Ascending aorta (tissue), 2 donors: ENCODE results near the gene SYT9. TPM values are rescaled to one million over a fixed set of nuclear protein-coding genes. Genes with fewer than 3 reads are reported as not detected.

ENCODE experiments used
- DNase-seq, 2 donors: peaks; one replicate each; pipeline ENCODE4 v3.0.0-alpha.2; 2019; ENCODE audit warnings: low spot score in 2 of 2
- H3K27ac ChIP-seq, 2 donors: fragments of 200-600 bp; sonication (generic); one replicate each; pipeline ENCODE4 v1.5.1; 2016 to 2017; ENCODE audit warnings: mild to moderate bottlenecking in 1 of 2
- H3K27me3 ChIP-seq: fragments of 200-600 bp; sonication (generic); one replicate; pipeline ENCODE4 v1.5.1; 2017
- H3K36me3 ChIP-seq, 2 donors: fragments of 200-600 bp; sonication (generic); one replicate each; pipeline ENCODE4 v1.5.1; 2016
- H3K4me1 ChIP-seq, 2 donors: fragments of 200-600 bp; sonication (generic); one replicate each; pipeline ENCODE4 v1.5.1; 2016 to 2017; ENCODE audit warnings: mild to moderate bottlenecking in 1 of 2
- H3K4me3 ChIP-seq, 2 donors: fragments of 200-600 bp; sonication (generic); one replicate each; pipeline ENCODE4 v1.5.1; 2016 to 2017; ENCODE audit warnings: mild to moderate bottlenecking in 1 of 2
- H3K9me3 ChIP-seq, 2 donors: fragments of 200-600 bp; sonication (generic); one replicate each; pipeline ENCODE4 v1.5.1; 2016
- CTCF ChIP-seq, 3 experiments: fragments of 200-600 bp in 2 of 3; fragments of 450-650 bp in 1 of 3; sonication (generic) in 2 of 3; IDR thresholded peaks; one replicate each; pipeline ENCODE4 v1.5.1; 2016 to 2019; ENCODE audit warnings: antibody characterized with exemption in 3 of 3, mild to moderate bottlenecking in 1 of 3, moderate library complexity in 1 of 3
- intact Hi-C: fragments of 100-400 bp; cut with DNase I; formaldehyde crosslinking; loops from one replicate; pipeline ENCODE4 v1.15.1; 2023
- total RNA-seq: library from RNA; depleted of rRNA; stranded (reverse); fragments of >200 nt; gene quantifications from one replicate; pipeline ENCODE4 v1.1.0, GENCODE V29; 2016

Gene SYT9
- total RNA-seq, 1 donor from 2014 or later, result 3.1 TPM

- no peak for TF ChIP-seq CTCF (IDR thresholded peaks at IDR 0.05)
- H3K9me3 ChIP-seq, result no peaks in the 10 kb centered on the region
- no peak overlapping the region for H3K27ac ChIP-seq
- H3K4me3 ChIP-seq, result no peak overlapping the region
- H3K36me3 ChIP-seq, result no peaks in the 10 kb centered on the region
- H3K4me1 ChIP-seq, result no peaks in the 10 kb centered on the region
- no peak for DNase-seq
- intact Hi-C loops, result no loop called here
- no peaks in the 10 kb centered on the region for H3K27me3 ChIP-seq
Measured at GRCh38 chr11:7423946-7424345, 172.2 kb downstream of the SYT9 start.

- Histone ChIP-seq H3K9me3 (no peaks in the 10 kb centered on the region), H3K27me3 (no peaks in the 10 kb centered on the region), H3K36me3 (no peaks in the 10 kb centered on the region), H3K4me1 (no peaks in the 10 kb centered on the region), H3K4me3 (no peak overlapping the region), H3K27ac (no peak overlapping the region)
- DNase-seq, result no peak
- TF ChIP-seq CTCF (IDR thresholded peaks at IDR 0.05), result no peak
- intact Hi-C loops, result no loop called here
Measured at GRCh38 chr11:7427733-7428132, 176.0 kb downstream of the SYT9 start.

GRCh38 chr11:7428196-7428595, 176.5 kb downstream of the SYT9 start:
- no peaks in the 10 kb centered on the region for H3K27me3 ChIP-seq
- H3K9me3 ChIP-seq, result no peaks in the 10 kb centered on the region
- DNase-seq, result no peak
- H3K36me3 ChIP-seq, result no peaks in the 10 kb centered on the region
- intact Hi-C loops, result no loop called here
- TF ChIP-seq CTCF (IDR thresholded peaks at IDR 0.05), result no peak
- H3K4me3 ChIP-seq, result no peak overlapping the region
- H3K27ac ChIP-seq, result no peak overlapping the region
- H3K4me1 ChIP-seq, result no peaks in the 10 kb centered on the region

- H3K4me3 ChIP-seq, result no peak overlapping the region
- H3K36me3 ChIP-seq, result no peaks in the 10 kb centered on the region
- intact Hi-C loops, result no loop called here
- H3K27ac ChIP-seq, result no peak overlapping the region
- no peak for TF ChIP-seq CTCF (IDR thresholded peaks at IDR 0.05)
- DNase-seq, result no peak
- H3K4me1 ChIP-seq, result no peaks in the 10 kb centered on the region
- no peaks in the 10 kb centered on the region for H3K9me3 ChIP-seq
- H3K27me3 ChIP-seq, result no peaks in the 10 kb centered on the region
Measured at GRCh38 chr11:7430496-7430895, 178.8 kb downstream of the SYT9 start.

GRCh38 chr11:7435176-7435575, 183.5 kb downstream of the SYT9 start:
- Histone ChIP-seq H3K27ac (no peak overlapping the region), H3K9me3 (no peaks in the 10 kb centered on the region), H3K36me3 (no peaks in the 10 kb centered on the region), H3K4me1 (no peaks in the 10 kb centered on the region), H3K27me3 (no peaks in the 10 kb centered on the region), H3K4me3 (no peak overlapping the region)
- no peak for DNase-seq
- intact Hi-C loops, result no loop called here
- TF ChIP-seq CTCF (IDR thresholded peaks at IDR 0.05), result no peak

- TF ChIP-seq CTCF (IDR thresholded peaks at IDR 0.05), result no peak
- no peaks in the 10 kb centered on the region for H3K9me3 ChIP-seq
- intact Hi-C loops, result no loop called here
- no peak for DNase-seq
- no peaks in the 10 kb centered on the region for H3K27me3 ChIP-seq
- no peak overlapping the region for H3K27ac ChIP-seq
- H3K36me3 ChIP-seq, result no peaks in the 10 kb centered on the region
- no peaks in the 10 kb centered on the region for H3K4me1 ChIP-seq
- H3K4me3 ChIP-seq, result no peak overlapping the region
Measured at GRCh38 chr11:7436146-7436545, 184.4 kb downstream of the SYT9 start.
